Endothelial cell of umbilical vein (primary cell): Measurements from ENCODE around the gene MAP3K4. TPM values are rescaled to one million over a fixed set of nuclear protein-coding genes. Genes with fewer than 3 reads are reported as not detected.

Experiments
- BruUV-seq: library from RNA; stranded (reverse); fragments of 400-500 nt; replicated peaks from 2 replicates; lab custom pipeline; 2021; lab: Mats Ljungman, UMichigan
- CTCF ChIA-PET: fragments of 300-600, 350-600 bp; sonication (Branson Sonifier 250); formaldehyde crosslinking; loops from one replicate; lab custom pipeline; 2021; ENCODE audit warnings: antibody characterized with exemption, inconsistent platforms; lab: Charles Lee
- POLR2A ChIA-PET: fragments of 300-600, 350-600 bp; sonication (Branson Sonifier 250); formaldehyde crosslinking; loops from one replicate; lab custom pipeline; 2021; ENCODE audit warnings: antibody characterized with exemption, inconsistent platforms; lab: Charles Lee
- DNase-seq: peaks from one replicate; pipeline ENCODE4 v3.0.0-alpha.2; 2011; ENCODE audit warnings: low read depth, low spot score
- FAIRE-seq: peaks from 2 replicates; lab custom pipeline; 2011; peaks lifted over from hg19 to GRCh38; lab: Jason Lieb, UNC
- H2AFZ ChIP-seq: 2 replicates; pipeline ENCODE4 v1.6.0; 2012; ENCODE audit warnings: low read depth, low read length, control low read depth, inconsistent platforms
- H3K27ac ChIP-seq: 2 replicates; pipeline ENCODE4 v1.5.1; 2011; ENCODE audit warnings: low read depth, mild to moderate bottlenecking, control low read depth, low read length, moderate library complexity; ENCODE audit not compliant: insufficient read depth
- H3K27me3 ChIP-seq, 2 experiments: 2 replicates each; pipeline versions ENCODE4 v1.6.0 to v1.6.1; 2011; ENCODE audit warnings: low read length in 2 of 2, mixed read lengths in 1 of 2; ENCODE audit not compliant: control insufficient read depth in 2 of 2, insufficient read depth in 2 of 2
- H3K36me3 ChIP-seq, 2 experiments: 2 replicates in 1 of 2; 3 replicates in 1 of 2; pipeline ENCODE4 v1.5.1; 2011; ENCODE audit warnings: low read length in 2 of 2, mild to moderate bottlenecking in 1 of 2, moderate library complexity in 1 of 2; ENCODE audit not compliant: control insufficient read depth in 2 of 2, insufficient read depth in 2 of 2; ENCODE audit errors: extremely low read depth in 1 of 2
- H3K4me1 ChIP-seq: 3 replicates; pipeline ENCODE4 v1.5.1; 2011; ENCODE audit warnings: mild to moderate bottlenecking, low read length; ENCODE audit not compliant: control insufficient read depth, insufficient read depth; ENCODE audit errors: extremely low read depth
- H3K4me2 ChIP-seq: 2 replicates; pipeline ENCODE4 v1.6.1; 2011; ENCODE audit warnings: low read length, control low read depth, mixed read lengths; ENCODE audit not compliant: insufficient read depth
- H3K4me3 ChIP-seq, 3 experiments: fragments of 200-600 bp in 1 of 3; sonication (generic), shearing (Covaris generic) in 1 of 3; replicated peaks in 1 of 3; 2 replicates each; pipeline ENCODE4 v1.5.1; 2011 to 2016; ENCODE audit warnings: control low read depth in 3 of 3, low read length in 3 of 3, mild to moderate bottlenecking in 2 of 3, inconsistent platforms in 1 of 3, low read depth in 1 of 3, moderate library complexity in 1 of 3; ENCODE audit not compliant: insufficient read depth in 1 of 3
- H3K79me2 ChIP-seq: 2 replicates; pipeline ENCODE4 v1.6.0; 2012; ENCODE audit warnings: low read length, inconsistent platforms; ENCODE audit not compliant: control insufficient read depth, insufficient read depth
- H3K9ac ChIP-seq: replicated peaks from 2 replicates; pipeline ENCODE3; 2011; ENCODE audit warnings: low read length, control low read depth; ENCODE audit not compliant: insufficient read depth; ENCODE audit errors: extremely low read depth
- H3K9me1 ChIP-seq: replicated peaks from 3 replicates; pipeline ENCODE4 v1.6.0; 2011; ENCODE audit warnings: mild to moderate bottlenecking, low read length; ENCODE audit not compliant: control insufficient read depth, insufficient read depth; ENCODE audit errors: extremely low read depth
- H3K9me3 ChIP-seq: replicated peaks from 2 replicates; pipeline ENCODE4 v1.5.1; 2012; ENCODE audit warnings: low read length, inconsistent platforms; ENCODE audit not compliant: control insufficient read depth, insufficient read depth
- H4K20me1 ChIP-seq: replicated peaks from 2 replicates; pipeline ENCODE3; 2011; ENCODE audit warnings: mild to moderate bottlenecking, low read length; ENCODE audit not compliant: control insufficient read depth, insufficient read depth; ENCODE audit errors: extremely low read depth
- CTCF ChIP-seq, 2 donors: IDR thresholded peaks; 1 replicate in 1 of 2; 2 replicates in 1 of 2; pipeline ENCODE4 v1.5.1; 2011; ENCODE audit warnings: low read length in 2 of 2, mild to moderate bottlenecking in 2 of 2, moderate library complexity in 2 of 2, control low read depth in 1 of 2, inconsistent platforms in 1 of 2, low read depth in 1 of 2; ENCODE audit not compliant: insufficient read depth in 1 of 2; ENCODE audit errors: extremely low read depth in 1 of 2
- EZH2 ChIP-seq: IDR thresholded peaks from 2 replicates; pipeline ENCODE4 v1.6.1; 2012; ENCODE audit warnings: borderline replicate concordance, low read depth, mild to moderate bottlenecking, moderate library complexity, low read length, inconsistent platforms; ENCODE audit not compliant: severe bottlenecking
- FOS ChIP-seq: IDR thresholded peaks from 2 replicates; pipeline ENCODE4 v1.6.1; 2011; ENCODE audit warnings: mild to moderate bottlenecking, low read length, moderate library complexity, borderline replicate concordance; ENCODE audit not compliant: insufficient read depth
- MAX ChIP-seq: IDR thresholded peaks from 2 replicates; pipeline ENCODE4 v1.6.1; 2011; ENCODE audit not compliant: insufficient read depth, insufficient read length
- POLR2A ChIP-seq: IDR thresholded peaks from 2 replicates; pipeline ENCODE4 v1.6.1; 2012; ENCODE audit warnings: low read depth, mild to moderate bottlenecking, control low read depth, low read length
- dilution Hi-C: fragments of 300-500 bp; cut with MboI; formaldehyde crosslinking; loops from one replicate; pipeline ENCODE4 v1.15.0; 2019; ENCODE audit warnings: low sequenced_read_pairs; ENCODE audit not compliant: extremely low pct_ligation_motif_present
- intact Hi-C: fragments of 100-400 bp; cut with micrococcal nuclease; formaldehyde crosslinking; loops from one replicate; pipeline ENCODE4 v1.10.0; 2022
- polyA plus RNA-seq, 4 experiments: library from polyadenylated mRNA; depleted of rRNA in 3 of 4; stranded (reverse) in 3 of 4; unstranded in 1 of 4; fragments of >200 nt; gene quantifications; 2 replicates each; pipeline versions ENCODE4 v1.2.1 to v1.2.3, GENCODE V29; 2011 to 2012; ENCODE audit warnings: missing spikeins in 1 of 4
- total RNA-seq: library from RNA; stranded (reverse); gene quantifications from 2 replicates; pipeline ENCODE4 v1.2.3, GENCODE V29; 2021

The MAP3K4 gene
- total and polyA plus RNA-seq, 2 donors (not counting 3 experiments of a cell fraction or from before 2014, with no cell fraction given), result 10.8 to 42.3 TPM

GRCh38 chr6:161143663-161144430 lies 152.3 kb downstream of the MAP3K4 start:
- Histone ChIP-seq H3K27ac (no peak overlapping the region), H3K9me1 (no peaks in the 10 kb centered on the region), H3K79me2 (no peaks in the 10 kb centered on the region), H3K36me3 (peaks cover 0 to 6% of the 10 kb centered on the region in 2 experiments), H3K9ac (no peak overlapping the region), H3K27me3 (no peaks in the 10 kb centered on the region), H3K4me3 (no peak overlapping the region), H2AFZ (no peak overlapping the region), H3K9me3 (no peaks in the 10 kb centered on the region), H3K4me2 (no peak overlapping the region), H4K20me1 (no peaks in the 10 kb centered on the region), H3K4me1 (no peaks in the 10 kb centered on the region)
- dilution Hi-C loops, result no loop called here
- ChIA-PET CTCF (interaction anchor here (1.2 to 1.8 kb wide), 2 partner anchors 227 kb away, joined by 4 to 6 read pairs; no protein-coding TSS in a partner anchor), POLR2A (no interaction called here)
- TF ChIP-seq CTCF (IDR thresholded peaks at IDR 0.05; ENCODE audit: extremely low read depth in 1 of 2, insufficient read depth in 1 of 2, low read depth in 1 of 2, low read length in 2 of 2) (no peak), POLR2A (no peak), MAX (no peak), EZH2 (no peak), FOS (no peak)
- intact Hi-C loops, result loop anchor here (5.0 kb wide), 1 partner anchor 212 kb away; no protein-coding TSS in a partner anchor
- FAIRE-seq, result no peak
- no peak for DNase-seq
- BruUV-seq, result no TSS peak
